ENCODE results near the gene ADAMTSL2. TPM values are rescaled to one million over a fixed set of nuclear protein-coding genes. Genes with fewer than 3 reads are reported as not detected.

The ADAMTSL2 gene
- total and polyA plus RNA-seq, 4 donors = 1.8 to 18.2 (median 7.7) TPM

- Histone ChIP-seq H3K36me3 (ENCODE audit: control insufficient read depth in 4 of 4, insufficient read depth in 3 of 4, low read depth in 1 of 4, low read length in 3 of 4) (peaks cover 0 to 11% (median 3%) of the 10 kb centered on the region in 4 donors), H3K4me3 (ENCODE audit: low read depth in 1 of 3, low read length in 3 of 3) (no peak overlapping the region), H3K4me1 (ENCODE audit: control insufficient read depth in 4 of 4, insufficient read depth in 4 of 4, low read length in 3 of 4) (peaks cover 0 to 37% (median 8%) of the 10 kb centered on the region in 4 donors), H3K9ac (ENCODE audit: low read depth in 1 of 2, low read length in 2 of 2) (no peak overlapping the region), H3K27me3 (ENCODE audit: control insufficient read depth in 4 of 4, insufficient read depth in 4 of 4, low read length in 3 of 4) (no peaks in the 10 kb centered on the region), H3K27ac (ENCODE audit: low read depth in 1 of 2, low read length in 2 of 2) (no peak overlapping the region), H3K9me3 (ENCODE audit: control insufficient read depth in 4 of 4, low read length in 3 of 4) (no peaks in the 10 kb centered on the region)
- 88% methylated on average over 18 of the region's 18 CpGs for WGBS
- no peak for DNase-seq (ENCODE audit: low spot score)
- no peak for TF ChIP-seq GABPA (IDR thresholded peaks at IDR 0.05 in 1 of 2, conservative IDR thresholded peaks at IDR 0.05 in 1 of 2)
These were observed 6.2 kb downstream of the ADAMTSL2 start for GRCh38 chr9:133540698-133541025.

- DNase-seq (ENCODE audit: low spot score) = no peak
- H3K9ac ChIP-seq (ENCODE audit: low read depth in 1 of 2, low read length in 2 of 2) = no peak overlapping the region
- H3K36me3 ChIP-seq (ENCODE audit: control insufficient read depth in 4 of 4, insufficient read depth in 3 of 4, low read depth in 1 of 4, low read length in 3 of 4) = peaks cover 0 to 11% (median 3%) of the 10 kb centered on the region in 4 donors
- H3K27ac ChIP-seq (ENCODE audit: low read depth in 1 of 2, low read length in 2 of 2) = no peak overlapping the region
- no peaks in the 10 kb centered on the region for H3K27me3 ChIP-seq (ENCODE audit: control insufficient read depth in 4 of 4, insufficient read depth in 4 of 4, low read length in 3 of 4)
- H3K4me3 ChIP-seq (ENCODE audit: low read depth in 1 of 3, low read length in 3 of 3) = no peak overlapping the region
- peaks cover 0 to 40% (median 12%) of the 10 kb centered on the region in 4 donors for H3K4me1 ChIP-seq (ENCODE audit: control insufficient read depth in 4 of 4, insufficient read depth in 4 of 4, low read length in 3 of 4)
- no peaks in the 10 kb centered on the region for H3K9me3 ChIP-seq (ENCODE audit: control insufficient read depth in 4 of 4, low read length in 3 of 4)
- 93% methylated on average over 13 of the region's 13 CpGs for WGBS
- TF ChIP-seq ATF3 (IDR thresholded peaks at IDR 0.05) (no peak), CTCF (IDR thresholded peaks at IDR 0.05; ENCODE audit: low read depth, low read length, missing input control) (no peak), FOXA1 (IDR thresholded peaks at IDR 0.05) (no peak), MAX (IDR thresholded peaks at IDR 0.05) (no peak), TAF1 (conservative IDR thresholded peaks at IDR 0.05) (no peak)
These were observed 7.5 kb downstream of the ADAMTSL2 start for GRCh38 chr9:133542002-133542401.

- Histone ChIP-seq H3K4me1 (ENCODE audit: control insufficient read depth in 4 of 4, insufficient read depth in 4 of 4, low read length in 3 of 4) (peaks cover 0 to 32% (median 12%) of the 10 kb centered on the region in 4 donors), H3K27ac (ENCODE audit: low read depth in 1 of 2, low read length in 2 of 2) (no peak overlapping the region), H3K27me3 (ENCODE audit: control insufficient read depth in 4 of 4, insufficient read depth in 4 of 4, low read length in 3 of 4) (no peaks in the 10 kb centered on the region), H3K9me3 (ENCODE audit: control insufficient read depth in 4 of 4, low read length in 3 of 4) (no peaks in the 10 kb centered on the region), H3K9ac (ENCODE audit: low read depth in 1 of 2, low read length in 2 of 2) (no peak overlapping the region), H3K36me3 (ENCODE audit: control insufficient read depth in 4 of 4, insufficient read depth in 3 of 4, low read depth in 1 of 4, low read length in 3 of 4) (peaks cover 0 to 18% (median 3%) of the 10 kb centered on the region in 4 donors), H3K4me3 (ENCODE audit: low read depth in 1 of 3, low read length in 3 of 3) (no peak overlapping the region)
- WGBS = 89% methylated on average over 16 of the region's 16 CpGs
- DNase-seq (ENCODE audit: low spot score) = no peak
- TF ChIP-seq REST (IDR thresholded peaks at IDR 0.05) (no peak), EGR1 (IDR thresholded peaks at IDR 0.05; ENCODE audit: low read depth in 2 of 2) (no peak), JUND (IDR thresholded peaks at IDR 0.05) (no peak), RAD21 (IDR thresholded peaks at IDR 0.05) (no peak), HNF4A (conservative IDR thresholded peaks at IDR 0.05) (no peak), CTCF (IDR thresholded peaks at IDR 0.05; ENCODE audit: low read depth, low read length, missing input control) (no peak), NR2F2 (IDR thresholded peaks at IDR 0.05) (no peak), ZBTB33 (IDR thresholded peaks at IDR 0.05) (no peak), FOXA2 (IDR thresholded peaks at IDR 0.05) (no peak), TAF1 (conservative IDR thresholded peaks at IDR 0.05) (no peak), FOXA1 (IDR thresholded peaks at IDR 0.05) (no peak), MAX (IDR thresholded peaks at IDR 0.05) (no peak), YY1 (IDR thresholded peaks at IDR 0.05) (no peak), ATF3 (IDR thresholded peaks at IDR 0.05) (no peak)
These were observed 9.4 kb downstream of the ADAMTSL2 start for GRCh38 chr9:133543772-133544467.
